ENCODE data around the gene HMGCLL1. TPM values are rescaled to one million over a fixed set of nuclear protein-coding genes. Genes with fewer than 3 reads are reported as not detected.

Gene HMGCLL1
- total RNA-seq, 1 donor from 2014 or later, result not detected

DNA sequence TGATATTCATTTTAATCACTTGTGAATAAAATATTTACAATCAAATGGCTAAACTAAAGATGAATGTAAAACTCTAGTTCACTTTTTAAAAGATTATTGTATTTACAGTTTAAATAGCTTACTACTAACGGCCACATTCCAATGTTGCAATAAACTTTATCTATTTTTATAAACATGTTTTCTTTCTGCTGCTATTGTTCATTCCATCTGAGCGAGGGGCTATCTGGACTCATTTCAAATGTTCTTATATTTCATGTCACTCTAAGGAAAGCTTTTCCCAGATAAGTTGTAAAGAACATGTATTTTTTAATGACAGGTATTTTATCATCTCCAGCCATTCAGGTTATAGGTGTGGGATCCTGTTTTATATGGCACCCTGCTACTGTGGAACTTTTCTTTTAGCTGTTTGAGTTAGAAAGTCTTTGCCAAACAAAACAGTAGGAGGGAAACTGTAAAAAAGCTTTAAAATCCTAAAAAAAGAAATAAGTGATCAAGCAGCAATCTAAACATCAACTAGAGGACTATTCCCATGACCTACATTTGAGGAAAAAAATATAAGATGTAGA is 42.5 kb downstream of the HMGCLL1 start:
- intact Hi-C loops (cut with micrococcal nuclease), result no loop called here

DNA sequence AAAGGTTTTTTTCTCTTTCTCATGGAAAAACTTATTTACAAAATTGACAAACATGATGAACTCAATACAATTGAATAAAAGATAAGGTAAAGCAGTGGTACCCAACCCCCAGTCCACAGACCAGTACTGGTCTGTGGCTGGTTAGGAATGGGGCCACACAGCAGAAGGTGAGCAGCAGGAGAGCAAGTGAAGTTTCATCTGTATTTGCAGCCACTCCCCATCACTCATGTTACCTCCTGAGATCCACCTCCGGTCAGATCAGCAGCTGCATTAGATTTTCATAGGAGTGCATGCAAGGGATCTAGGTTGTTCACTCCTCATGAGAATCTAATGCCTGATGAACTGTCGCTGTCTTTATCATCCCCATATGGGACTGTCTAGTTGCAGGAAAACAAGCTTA is 47.5 kb downstream of the HMGCLL1 start:
- intact Hi-C loops (cut with micrococcal nuclease), result no loop called here

DNA sequence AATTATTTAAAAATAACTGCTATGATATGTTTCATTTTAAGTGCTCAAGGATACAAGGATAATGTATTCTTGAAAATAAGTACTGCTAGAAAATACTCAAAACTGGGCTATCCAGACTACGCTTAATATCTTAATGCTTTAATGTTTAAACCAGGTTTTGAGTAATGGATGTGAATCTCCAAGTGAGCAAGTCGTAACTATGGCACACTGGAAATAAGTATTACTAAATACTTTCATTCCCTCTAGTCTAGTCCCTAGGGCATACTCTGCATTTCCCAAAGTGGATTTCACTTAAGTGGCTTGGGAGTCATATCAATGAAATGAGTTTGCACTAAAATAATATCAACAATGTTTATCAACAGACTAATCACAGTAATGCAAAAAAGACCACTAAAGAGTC is 48.1 kb downstream of the HMGCLL1 start:
- intact Hi-C loops (cut with micrococcal nuclease), result no loop called here

DNA sequence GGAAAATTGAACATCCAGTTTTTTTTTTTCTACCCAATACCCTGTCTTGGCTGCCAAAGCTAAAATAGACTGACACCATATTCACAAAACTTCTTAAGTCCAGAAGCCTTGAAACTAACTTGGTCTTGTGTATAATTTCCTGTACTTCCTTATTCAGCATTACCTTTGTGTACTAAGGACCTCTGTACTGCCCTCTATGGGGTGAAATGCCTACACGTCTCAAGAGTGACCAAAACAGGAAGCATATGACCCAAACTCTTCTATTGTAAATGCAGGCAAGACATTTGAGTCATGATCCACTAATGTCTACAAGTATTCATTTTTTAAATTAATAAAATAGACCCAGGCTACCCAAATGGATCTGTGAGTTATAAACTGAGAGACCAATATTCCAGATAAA is 50.4 kb downstream of the HMGCLL1 start:
- intact Hi-C loops (cut with micrococcal nuclease), result no loop called here

DNA sequence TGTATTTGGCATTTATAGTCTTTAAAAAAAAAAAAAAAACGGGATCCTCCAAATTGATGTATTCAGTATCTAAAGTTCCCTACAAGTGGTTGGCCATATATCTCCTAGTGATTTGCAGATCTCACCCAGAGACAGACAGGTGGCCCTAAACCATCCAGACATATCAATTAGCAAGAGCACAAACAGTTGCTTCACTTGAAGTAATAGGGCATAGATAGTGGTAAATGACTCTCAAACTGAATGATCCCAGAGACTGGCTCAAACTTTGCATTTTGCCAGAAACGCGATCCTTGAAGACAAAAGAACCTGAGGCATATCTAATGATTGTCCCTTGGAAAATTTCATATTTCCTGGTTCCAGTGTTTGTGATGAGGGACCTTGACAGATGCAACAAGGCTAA is 54.6 kb downstream of the HMGCLL1 start:
- intact Hi-C loops (cut with micrococcal nuclease), result no loop called here

DNA sequence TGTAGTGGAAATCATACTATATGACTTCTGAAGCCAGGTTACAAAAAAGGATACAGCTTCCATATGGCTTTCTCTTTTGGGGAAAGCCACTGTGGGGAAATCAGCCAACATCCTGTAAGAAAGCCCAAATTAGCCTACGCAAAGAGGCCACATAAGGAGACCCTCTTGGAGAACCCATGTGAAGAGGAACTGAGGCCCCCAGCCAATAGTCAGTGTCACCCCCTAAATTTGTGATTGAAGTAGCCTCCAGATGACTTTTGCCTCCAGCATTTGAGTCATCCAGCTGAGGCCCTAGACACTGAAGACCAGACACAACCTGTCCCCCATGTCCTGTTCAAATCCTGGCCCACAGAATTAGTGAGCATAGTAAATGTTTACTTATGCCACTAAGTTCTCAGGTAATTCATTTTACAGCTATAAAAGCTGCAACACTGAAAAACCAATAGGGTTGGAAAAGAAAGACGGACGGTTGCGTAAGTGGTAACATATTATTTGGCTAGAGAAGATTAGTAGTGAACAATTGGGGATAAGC is 60.4 kb downstream of the HMGCLL1 start:
- intact Hi-C loops (cut with micrococcal nuclease), result no loop called here

DNA sequence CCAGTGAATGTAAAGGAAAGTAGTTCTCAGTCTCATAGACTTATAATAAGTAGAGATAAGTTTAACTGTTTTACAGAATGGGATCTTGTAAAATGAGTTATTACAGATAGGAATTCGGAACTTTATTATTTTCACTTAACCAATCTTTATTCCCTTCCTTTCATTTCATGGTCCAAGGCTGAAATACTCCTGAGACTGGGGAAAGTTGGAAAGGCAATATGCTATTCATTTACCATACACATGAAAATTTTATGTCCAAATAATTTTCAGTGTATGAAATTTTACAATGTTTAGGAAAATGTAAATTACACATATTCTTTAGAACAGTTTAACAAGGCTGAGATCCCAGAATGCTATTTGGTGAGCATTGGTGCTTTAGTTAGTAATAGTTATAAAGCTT is 62.3 kb downstream of the HMGCLL1 start:
- intact Hi-C loops (cut with micrococcal nuclease), result no loop called here

DNA sequence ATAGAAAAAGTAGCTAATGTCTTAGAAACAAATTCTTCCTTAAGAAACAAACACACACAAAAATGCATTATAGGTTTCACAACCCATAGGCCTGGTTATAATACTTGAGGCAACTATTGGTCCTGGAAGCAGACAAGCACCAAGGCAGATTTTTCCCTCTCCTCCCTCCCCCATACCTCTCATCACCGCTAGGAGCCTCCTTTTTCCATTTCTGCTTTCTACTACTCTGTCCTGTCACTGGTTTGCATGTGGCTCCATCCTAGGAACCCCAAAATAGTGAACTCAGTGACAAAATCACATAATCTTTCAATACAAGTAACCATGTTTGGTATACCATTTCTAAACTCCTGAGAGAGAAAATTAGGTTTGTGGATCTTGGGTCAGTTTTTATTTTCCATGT is 66.1 kb downstream of the HMGCLL1 start:
- intact Hi-C loops (cut with micrococcal nuclease), result no loop called here

DNA sequence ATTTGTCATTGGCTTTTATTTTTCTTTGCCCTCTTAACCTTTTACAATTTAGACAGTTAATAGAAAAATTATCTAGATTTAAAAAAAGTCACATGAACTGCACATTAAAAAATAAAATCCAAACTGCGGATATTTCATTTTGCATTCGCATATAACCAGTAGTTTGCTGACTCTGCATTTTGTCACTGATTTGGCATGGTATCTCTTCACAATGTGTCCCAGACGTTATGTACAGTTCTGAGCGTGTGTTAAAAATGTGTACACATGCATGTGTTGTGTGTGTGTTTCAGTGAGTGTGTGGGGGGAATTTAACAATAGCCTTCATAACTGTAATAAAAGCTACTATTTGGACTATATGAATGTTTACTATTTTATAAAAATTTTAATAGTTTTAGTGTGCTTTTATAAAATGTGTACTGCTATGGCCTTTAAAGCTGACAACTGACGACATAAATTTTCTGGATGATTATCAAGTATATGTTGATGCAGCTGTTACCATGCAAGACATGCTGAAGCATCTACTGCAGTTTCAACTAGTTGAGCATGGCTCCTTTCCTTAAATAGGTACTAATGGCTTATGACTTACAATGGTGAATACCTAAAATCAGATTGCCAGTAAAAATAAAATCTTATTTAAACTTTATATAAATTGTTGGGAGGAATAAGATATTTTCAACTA is 67.7 kb downstream of the HMGCLL1 start:
- intact Hi-C loops (cut with micrococcal nuclease), result no loop called here

DNA sequence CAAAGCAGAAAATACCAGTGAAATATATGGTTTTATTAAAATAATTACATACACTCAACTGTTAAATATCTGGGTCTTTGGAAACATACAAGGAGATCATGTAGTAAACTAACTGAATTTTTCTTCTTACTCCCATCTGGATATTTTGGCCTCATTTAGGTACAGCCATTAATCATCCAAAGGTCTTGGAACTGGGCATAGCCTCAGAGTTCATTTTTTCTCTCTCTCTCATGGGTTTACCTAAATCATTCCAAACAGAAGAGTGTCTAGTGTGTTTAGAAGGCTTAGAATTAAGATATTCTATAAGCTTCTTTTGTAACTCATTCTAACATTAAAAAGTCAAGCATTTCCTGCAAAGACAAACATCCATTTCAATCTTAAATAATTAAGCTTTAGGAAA is 79.4 kb downstream of the HMGCLL1 start:
- intact Hi-C loops (cut with micrococcal nuclease), result no loop called here

DNA sequence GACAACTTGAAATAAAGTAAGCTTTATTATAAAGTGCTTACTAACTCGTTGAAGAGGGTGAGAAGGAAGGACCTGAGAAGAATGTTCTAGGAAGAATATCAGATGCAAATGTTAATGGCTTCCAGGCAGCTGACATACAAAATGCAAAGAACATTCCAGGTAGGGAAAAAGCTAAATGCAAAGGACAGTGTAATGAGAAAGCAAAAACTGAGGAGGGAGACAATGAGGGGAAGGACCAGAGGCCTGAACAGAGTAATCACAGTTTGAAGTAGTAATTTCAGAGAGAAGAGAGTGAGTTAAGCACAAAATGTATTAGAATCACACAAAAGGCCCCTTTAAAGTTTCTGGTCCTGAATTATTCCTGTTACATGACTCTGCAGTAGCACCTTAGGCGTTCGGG is 81.3 kb downstream of the HMGCLL1 start:
- intact Hi-C loops (cut with micrococcal nuclease), result no loop called here

DNA sequence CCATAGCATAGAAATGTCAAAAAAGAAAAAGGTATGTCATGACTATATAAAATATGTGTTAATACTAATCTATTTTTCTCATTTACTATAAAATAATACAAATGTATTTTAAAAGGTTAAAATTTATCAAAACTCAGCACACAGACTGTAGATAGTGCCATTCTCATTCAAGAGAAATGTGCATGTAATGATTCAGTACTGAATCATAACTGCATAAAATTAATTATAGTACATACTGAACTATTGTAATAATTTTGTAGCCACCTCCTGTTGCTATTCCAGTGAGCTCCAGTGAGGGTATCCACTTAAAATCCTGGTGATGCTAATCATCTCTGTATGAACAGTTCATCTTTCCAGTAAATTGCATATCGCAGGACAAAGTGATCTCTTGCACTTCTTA is 82.8 kb downstream of the HMGCLL1 start:
- intact Hi-C loops (cut with micrococcal nuclease), result no loop called here

DNA sequence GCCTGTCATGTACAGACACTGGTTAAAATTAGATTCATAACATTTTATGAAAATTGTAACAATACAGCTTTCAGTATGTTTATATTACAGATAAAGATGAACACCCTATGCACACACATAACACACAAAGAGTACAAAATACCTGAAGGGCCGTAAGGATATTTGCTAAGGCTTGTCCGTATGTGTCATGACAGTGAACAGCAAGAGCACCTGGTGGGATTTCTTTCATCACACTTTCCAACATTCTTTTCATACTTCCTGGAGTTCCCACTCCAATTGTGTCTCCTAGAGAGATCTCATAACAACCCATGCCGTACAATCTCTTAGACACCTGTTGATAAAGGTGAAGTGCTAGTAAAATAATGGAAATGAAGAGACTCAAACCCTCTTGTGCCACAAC is 83.7 kb downstream of the HMGCLL1 start:
- intact Hi-C loops (cut with micrococcal nuclease), result no loop called here

DNA sequence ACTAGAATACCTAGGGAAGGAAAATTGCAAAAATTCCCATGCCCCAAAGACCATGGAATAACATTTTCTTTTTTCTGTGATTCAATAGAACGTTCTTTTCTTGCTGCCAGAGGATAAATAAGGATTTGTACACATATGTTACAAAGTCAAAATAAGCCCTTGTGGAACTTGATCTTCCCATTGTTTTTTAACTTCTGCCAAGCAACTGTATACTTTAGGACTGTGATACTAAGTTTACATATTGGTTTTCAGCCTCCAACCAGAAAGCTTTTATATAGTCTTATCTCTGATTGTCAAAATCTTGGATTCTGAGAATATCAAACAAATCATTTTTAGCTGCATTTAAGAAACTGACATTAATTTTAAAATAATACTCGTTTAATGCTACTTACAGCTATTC is 84.6 kb downstream of the HMGCLL1 start:
- intact Hi-C loops (cut with micrococcal nuclease), result no loop called here

DNA sequence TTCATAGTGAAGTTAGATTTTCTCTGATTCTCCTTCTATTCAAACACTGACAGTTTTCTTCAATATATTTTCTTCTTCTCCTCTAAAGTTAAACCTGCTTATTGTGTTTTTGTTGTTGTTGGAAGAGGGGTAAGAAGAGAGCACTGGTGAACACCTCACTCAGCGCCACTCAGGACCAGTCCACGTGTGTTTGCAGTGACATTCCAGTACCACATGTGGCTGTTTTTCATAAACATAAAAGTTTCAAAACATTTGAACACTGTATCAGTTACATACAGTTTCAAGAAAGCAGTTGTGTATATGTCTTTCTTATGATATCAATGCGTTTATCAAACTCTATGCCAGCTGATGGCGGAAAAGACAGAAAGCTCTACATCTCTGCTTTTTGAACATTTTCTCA is 86.7 kb downstream of the HMGCLL1 start:
- intact Hi-C loops (cut with micrococcal nuclease), result no loop called here

DNA sequence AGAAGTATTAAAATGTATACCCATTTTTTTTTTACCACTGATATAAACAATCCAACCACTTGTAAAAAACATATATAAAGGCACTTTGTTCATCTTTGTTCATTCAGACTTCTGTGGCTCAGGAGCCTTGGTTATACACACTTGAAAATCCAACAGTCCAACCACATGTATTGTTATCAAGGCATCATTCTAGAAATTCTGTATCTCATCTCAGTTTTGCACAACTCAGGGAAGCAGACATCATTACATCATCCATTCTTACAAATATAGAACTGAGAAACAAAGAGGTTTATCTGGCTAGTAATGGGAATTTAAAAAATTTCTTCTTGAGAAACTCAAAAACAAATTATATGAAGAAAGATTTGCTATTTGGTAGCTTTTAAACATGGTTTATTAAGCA is 88.1 kb downstream of the HMGCLL1 start:
- intact Hi-C loops (cut with micrococcal nuclease), result no loop called here

DNA sequence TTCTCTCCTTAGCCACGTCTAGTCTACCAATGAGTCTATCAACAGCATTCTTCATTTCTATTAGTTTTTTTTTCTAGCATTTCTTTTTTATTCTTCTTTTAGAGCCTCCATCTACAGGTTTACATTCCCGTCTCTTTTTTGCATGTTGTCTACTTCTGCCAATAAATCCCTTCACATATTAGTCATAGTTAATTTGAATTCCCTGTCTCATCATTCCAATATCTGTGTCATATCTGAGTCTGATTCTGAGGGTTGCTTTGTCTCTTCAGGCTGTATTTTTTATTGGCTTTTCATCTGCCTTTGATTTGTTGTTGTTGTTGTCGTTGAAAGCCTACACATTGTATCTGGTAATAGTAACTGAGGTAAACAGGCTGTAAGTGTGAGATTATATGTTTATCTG is 104.6 kb downstream of the HMGCLL1 start:
- intact Hi-C loops (cut with micrococcal nuclease), result no loop called here

DNA sequence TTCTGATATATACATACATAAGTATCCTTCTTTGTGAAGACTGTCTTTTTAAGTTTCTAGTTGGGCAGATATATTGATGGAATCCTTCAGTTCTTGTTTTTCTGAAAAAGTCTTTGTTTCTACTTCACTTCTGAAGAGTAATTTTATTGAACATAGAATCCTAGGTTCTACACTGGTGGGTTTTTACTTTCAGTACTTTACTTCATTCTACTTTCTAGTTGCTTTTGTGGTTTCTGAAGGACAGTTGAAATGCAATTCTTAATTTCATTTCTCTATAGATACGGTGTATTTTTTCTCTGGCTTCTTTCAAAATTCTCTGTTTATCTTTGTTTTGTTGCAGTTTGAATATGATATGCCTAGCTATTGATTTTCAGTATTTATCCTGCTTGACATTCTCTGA is 105.3 kb downstream of the HMGCLL1 start:
- intact Hi-C loops (cut with micrococcal nuclease), result no loop called here

DNA sequence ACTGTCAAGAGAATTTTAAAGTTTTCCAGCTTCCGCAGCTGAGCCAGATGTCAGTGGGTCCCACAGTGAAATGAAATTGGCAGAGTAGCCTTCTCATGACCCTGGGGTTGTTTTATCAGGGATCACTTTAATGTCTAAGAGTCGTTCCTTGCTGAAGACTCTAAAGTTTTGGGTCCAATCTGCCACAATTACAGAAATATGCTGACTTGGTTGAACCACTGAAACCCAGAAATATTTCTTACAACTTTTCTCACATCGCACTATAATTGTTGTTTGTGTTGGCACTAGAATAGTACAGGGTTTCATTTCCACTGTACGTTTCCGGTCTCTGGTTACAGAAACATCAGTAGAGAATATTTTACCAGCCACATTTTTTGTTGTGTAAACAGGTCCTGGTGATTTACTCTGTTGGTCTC is 109.0 kb downstream of the HMGCLL1 start:
- intact Hi-C loops (cut with micrococcal nuclease), result no loop called here

DNA sequence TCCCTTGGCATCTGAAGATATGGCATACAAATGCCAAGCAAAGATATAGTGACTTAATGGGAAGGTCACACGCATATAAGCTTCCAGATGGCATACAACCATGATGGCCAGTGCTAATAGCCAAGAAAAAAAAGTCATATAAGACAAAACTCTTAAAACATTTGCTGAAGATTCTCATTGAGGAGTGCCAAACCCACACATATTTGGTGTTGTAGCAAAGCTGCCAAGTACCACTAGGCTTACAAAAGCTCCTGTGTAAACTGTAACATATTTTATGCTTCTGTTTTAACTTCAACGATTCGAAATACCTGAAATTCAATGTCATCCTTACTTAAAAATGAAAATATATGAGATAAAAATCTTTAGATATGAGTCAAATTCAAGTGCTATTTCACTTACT is 123.0 kb downstream of the HMGCLL1 start:
- intact Hi-C loops (cut with micrococcal nuclease), result no loop called here

DNA sequence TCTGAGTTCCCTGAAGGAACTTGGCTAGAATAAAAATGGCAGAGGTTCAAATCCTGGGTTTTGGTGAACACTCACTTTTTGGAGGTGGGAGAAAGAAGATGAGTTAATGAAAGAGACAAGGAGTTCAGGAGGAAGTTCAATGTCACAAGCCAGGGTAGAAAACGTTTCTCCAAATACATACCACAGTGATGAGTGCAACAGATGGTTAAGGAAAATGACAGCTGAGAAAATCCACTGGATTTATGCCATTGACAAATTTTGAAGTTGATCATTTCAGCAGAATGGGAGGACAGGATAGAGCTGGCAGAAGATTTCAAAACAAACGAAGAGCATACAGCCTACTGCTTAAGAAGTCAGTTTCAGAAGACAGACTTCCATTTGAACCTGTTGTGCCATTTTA is 129.0 kb downstream of the HMGCLL1 start:
- intact Hi-C loops (cut with micrococcal nuclease), result no loop called here

DNA sequence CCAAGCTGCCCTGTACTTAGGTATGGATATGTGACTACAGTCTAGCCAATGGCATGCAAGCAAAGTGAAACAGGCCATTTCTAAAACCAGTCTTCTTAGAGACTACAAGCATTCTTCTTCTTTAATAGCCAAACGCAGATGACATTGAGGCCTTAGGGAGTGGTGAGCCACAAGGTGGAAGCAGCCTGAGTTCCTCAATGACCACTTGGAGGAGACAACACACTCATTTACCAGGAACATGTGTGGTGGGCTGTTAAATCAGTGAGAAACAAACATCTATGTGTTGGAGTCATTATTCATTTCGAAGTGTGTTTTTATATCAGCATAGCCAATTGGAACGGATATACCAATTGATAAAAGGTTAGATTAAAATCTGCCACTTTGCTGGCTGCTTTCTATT is 129.8 kb downstream of the HMGCLL1 start:
- intact Hi-C loops (cut with micrococcal nuclease), result no loop called here

DNA sequence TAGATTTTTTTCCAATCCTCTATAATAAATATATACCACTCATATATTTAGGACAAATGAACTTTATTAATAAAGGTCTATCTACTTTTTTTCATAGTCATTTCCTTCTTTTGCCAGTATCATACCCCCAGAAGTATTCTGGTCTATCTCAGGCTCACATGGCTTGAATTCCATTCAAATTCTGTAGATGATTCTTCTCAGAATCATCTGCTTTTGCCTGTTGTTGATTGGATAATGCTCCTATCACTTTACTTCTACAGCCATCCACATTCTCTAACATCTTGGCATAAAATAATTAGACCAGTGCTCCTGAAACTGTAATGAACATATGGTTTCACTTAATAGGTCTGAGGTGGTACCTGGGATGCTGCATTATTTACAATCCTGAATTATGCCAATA is 130.5 kb downstream of the HMGCLL1 start:
- intact Hi-C loops (cut with micrococcal nuclease), result no loop called here
